H1 (cell line): ENCODE measurements around the gene OTUD4. TPM values are rescaled to one million over a fixed set of nuclear protein-coding genes. Genes with fewer than 3 reads are reported as not detected.

Source experiments
- ATF3 ChIP-seq: IDR thresholded peaks from 2 replicates; pipeline ENCODE4 v1.6.1; 2011; ENCODE audit warnings: low read depth, mild to moderate bottlenecking, low read length; ENCODE audit not compliant: insufficient read depth
- CHD1 ChIP-seq: IDR thresholded peaks from 2 replicates; pipeline ENCODE4 v1.6.1; 2012; ENCODE audit warnings: low read depth, low read length, improper control_type of control experiment
- CHD7 ChIP-seq: fragments of 300-600 bp; sonication (generic); IDR thresholded peaks from 2 replicates; pipeline ENCODE4 v1.7.1; 2012; ENCODE audit warnings: low read length, moderate library complexity, mild to moderate bottlenecking, inconsistent platforms; ENCODE audit not compliant: insufficient replicate concordance
- CREB1 ChIP-seq: IDR thresholded peaks from 2 replicates; pipeline ENCODE4 v1.6.1; 2012; ENCODE audit warnings: inconsistent platforms
- EP300 ChIP-seq, 2 experiments: IDR thresholded peaks; 1 replicate in 1 of 2; 2 replicates in 1 of 2; pipeline ENCODE4 v1.6.1; 2011 to 2012; ENCODE audit warnings: low read depth in 2 of 2, low read length in 2 of 2, mild to moderate bottlenecking in 2 of 2, borderline replicate concordance in 1 of 2, inconsistent platforms in 1 of 2, moderate library complexity in 1 of 2
- MAFK ChIP-seq: IDR thresholded peaks from 2 replicates; pipeline ENCODE4 v1.6.1; 2012; ENCODE audit warnings: low read depth, mild to moderate bottlenecking, improper control_type of control experiment, low read length
- SAP30 ChIP-seq: fragments of 300-600 bp; sonication (generic); IDR thresholded peaks from 2 replicates; pipeline ENCODE4 v1.7.1; 2012; ENCODE audit warnings: low read length, moderate library complexity, mild to moderate bottlenecking, inconsistent platforms; ENCODE audit not compliant: insufficient read depth, insufficient replicate concordance
- SP1 ChIP-seq: IDR thresholded peaks from 2 replicates; pipeline ENCODE4 v1.6.1; 2011; ENCODE audit warnings: low read depth, low read length
- TAF1 ChIP-seq: IDR thresholded peaks from 2 replicates; pipeline ENCODE4 v1.6.1; 2011; ENCODE audit warnings: mild to moderate bottlenecking, low read depth, low read length
- TAF7 ChIP-seq: optimal IDR thresholded peaks from 2 replicates; pipeline ENCODE3; 2011; ENCODE audit warnings: low read depth, mild to moderate bottlenecking, inconsistent platforms, low read length, moderate library complexity, borderline replicate concordance
- TEAD4 ChIP-seq: IDR thresholded peaks from 2 replicates; pipeline ENCODE4 v1.6.1; 2012; ENCODE audit warnings: low read depth, low read length, inconsistent platforms, mixed read lengths
- YY1 ChIP-seq: IDR thresholded peaks from 2 replicates; pipeline ENCODE4 v1.6.1; 2011; ENCODE audit warnings: low read depth, mild to moderate bottlenecking, low read length
- polyA plus RNA-seq, 7 experiments: library from polyadenylated mRNA; depleted of rRNA in 3 of 7; stranded (reverse) in 5 of 7; unstranded in 2 of 7; fragments of >200 nt in 5 of 7; fragments of 200-250 nt in 2 of 7; gene quantifications; 1 replicate in 5 of 7; 2 replicates in 1 of 7; 4 replicates in 1 of 7; pipeline versions ENCODE4 v1.2.1 to v1.2.3, GENCODE V29; 2011 to 2013; ENCODE audit warnings: missing spikeins in 2 of 7, mixed read lengths in 2 of 7
- total RNA-seq: library from RNA; stranded (reverse); fragmentation: NEBNext Ultra II Directional; extraction: Animal tissue kit (Norgen Biotek cat#: 25700); gene quantifications from 2 replicates; pipeline ENCODE4 v1.2.1, GENCODE V29; 2021

The OTUD4 gene
- total and polyA plus RNA-seq, 2 of the 8 experiments (the other 6 are each of a cell fraction or from before 2014, with no cell fraction given): 17.4 to 57.0 TPM

- TF ChIP-seq CHD7 (no peak), CREB1 (no peak), SP1 (no peak), MAFK (no peak), TEAD4 (no peak), ATF3 (no peak), EP300 (IDR thresholded peaks at IDR 0.05; ENCODE audit: borderline replicate concordance in 1 of 2, low read depth in 2 of 2, low read length in 2 of 2) (no peak), TAF7 (no peak), TAF1 (no peak), YY1 (no peak), CHD1 (no peak), SAP30 (no peak)
These were observed 16.4 kb upstream of the OTUD4 start (continued) for GRCh38 chr4:145196747-145197146.
